CD4-positive, alpha-beta T cell treated with Interferon alpha-2 for 1 hour (primary cell): ENCODE measurements around the gene AKR1B15.
"Not testable (repeated sequence)": the region's sequence is repeated elsewhere in the genome, so short reads cannot be mapped to it uniquely, and the experiment has no call there.

Experiments used
- DNase-seq, 2 donors: peaks; one replicate each; pipeline ENCODE4 v3.0.0-alpha.2; 2020 to 2022

AKR1B15 gene

DNA sequence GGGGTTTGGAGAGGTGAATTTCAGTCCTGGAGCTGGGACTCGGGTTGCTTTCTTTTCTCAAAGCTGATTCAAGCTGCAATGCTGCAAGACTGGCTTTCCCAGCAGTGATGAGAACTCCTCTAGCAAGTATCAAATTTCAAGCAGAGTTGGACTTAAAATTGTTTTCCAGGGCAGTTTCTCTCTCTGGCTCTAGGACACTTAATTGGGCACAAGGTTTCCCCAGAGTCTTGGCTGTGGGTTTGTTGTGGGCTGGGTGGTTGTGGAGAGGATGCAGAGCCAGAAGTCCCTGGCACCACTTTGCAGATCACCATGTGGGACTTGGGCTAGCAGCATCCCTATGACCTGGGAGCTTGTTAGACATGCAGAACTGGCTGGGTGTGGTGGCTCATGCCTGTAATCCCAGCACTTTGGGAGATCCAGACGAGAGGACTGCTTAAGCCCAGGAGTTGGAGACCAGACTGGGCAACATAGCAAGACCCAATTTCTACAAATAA lies 16.8 kb downstream of the AKR1B15 start:
- no peak for DNase-seq

DNA sequence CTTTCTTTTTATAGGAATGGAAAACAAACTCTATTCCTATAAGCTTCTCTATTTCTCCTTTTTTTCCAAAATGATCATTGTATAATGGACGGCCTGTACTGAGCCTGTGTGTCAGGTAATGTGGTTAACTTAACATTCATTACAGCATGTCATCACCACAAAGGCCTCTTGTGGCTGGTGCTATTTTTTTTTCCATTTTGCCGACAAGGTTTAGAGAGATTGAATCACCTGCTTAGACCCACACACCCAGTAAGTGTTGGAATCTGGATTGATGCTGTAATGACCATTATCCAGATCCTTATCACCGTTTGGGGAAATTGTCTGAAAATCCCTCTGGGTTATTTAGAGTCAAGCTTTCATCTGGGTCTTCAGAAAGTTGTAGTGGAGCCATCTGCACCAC lies 18.5 kb downstream of the AKR1B15 start:
- no peak for DNase-seq

DNA sequence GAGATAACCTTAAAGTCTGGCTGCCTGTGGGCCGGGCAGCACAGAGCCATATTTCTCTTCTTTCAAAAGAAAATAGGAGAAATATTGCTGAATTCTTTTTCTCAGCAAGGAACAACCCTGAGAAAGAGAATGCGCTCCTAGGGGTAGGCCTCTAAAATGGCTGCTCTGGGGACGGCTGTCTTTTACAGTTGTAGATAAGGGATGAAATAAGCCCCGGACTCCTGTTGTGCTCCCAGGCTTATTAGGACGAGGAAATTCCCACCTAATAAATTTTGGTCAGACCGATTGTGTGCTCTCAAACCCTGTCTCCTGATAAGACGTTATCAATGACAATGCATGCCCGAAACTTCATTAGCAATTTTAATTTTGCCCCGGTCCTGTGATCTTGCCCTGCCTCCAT lies 21.1 kb downstream of the AKR1B15 start:
- not testable (repeated sequence) for DNase-seq

DNA sequence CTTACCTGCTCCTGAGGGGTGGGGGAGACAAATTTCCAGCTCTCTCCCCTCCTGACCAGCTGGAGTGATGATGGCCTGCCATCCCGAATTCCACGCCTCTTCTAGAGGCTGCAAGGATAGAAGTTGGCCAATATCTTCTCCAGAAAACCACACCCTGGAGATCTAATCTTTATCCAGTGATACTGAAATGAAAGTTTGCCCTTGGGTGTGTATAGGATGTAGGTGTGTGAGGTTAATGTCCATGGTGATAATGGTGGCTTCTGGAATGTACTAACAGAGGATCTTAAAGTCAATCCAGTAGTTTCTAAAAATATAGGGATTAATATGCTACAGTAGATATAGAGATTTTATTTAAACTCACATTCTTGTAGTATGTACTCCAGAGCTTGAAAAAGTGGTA lies 22.2 kb downstream of the AKR1B15 start:
- DNase-seq, result no peak

DNA sequence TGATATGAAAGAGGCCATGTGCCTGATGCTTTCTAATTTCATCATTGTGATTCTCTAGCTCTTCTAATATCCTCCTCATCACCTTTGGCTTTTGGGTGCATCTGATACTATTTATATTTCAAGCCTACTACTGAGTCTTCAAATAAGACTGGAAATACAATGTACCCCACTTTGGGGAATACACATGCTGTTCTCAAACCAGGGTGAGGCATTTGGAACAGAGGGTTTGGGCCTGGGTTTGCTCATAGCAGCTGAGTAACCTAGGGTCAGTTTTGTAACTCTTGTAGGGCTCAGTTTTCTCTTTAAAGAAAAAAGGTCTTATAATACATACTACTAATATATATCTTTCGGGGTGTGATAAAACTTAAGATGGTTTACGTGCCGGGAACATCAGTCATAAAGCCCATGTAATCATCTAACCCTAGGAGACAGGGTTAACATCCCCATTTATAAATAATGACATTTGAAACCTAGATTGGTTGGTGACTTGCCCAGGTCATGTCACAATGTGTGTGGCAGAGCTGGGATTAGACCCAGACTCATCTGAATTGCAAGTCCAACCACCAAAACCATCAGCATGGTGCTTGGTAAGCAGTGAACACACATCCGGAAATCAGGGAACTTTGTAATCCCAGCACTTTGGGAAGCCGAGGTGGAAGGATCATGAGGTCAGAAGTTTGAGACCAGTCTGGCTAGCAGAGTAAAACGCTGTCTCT lies 23.0 kb downstream of the AKR1B15 start:
- DNase-seq, result no peak

DNA sequence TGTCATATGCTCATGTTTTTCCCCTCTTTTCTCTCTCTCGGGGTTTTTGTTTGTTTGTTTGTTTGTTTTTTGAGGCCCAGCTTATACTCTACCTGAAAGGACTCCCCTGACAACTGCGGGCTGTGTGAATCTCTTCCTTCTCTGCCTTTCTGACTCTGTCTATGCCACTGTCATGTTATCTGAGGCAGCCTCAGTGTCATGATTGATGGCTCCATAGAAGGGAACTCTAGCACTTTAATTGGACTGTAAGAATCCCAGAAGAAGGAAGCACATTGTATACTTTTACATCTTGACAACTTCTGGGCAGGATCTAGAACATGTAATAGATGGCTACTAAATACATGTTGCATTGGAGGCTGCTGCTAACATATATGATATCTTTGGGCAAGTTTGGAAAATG lies 25.4 kb downstream of the AKR1B15 start:
- no peak for DNase-seq

GRCh38 chr7:134584290-134584689 lies 35.4 kb downstream of the AKR1B15 start:
- DNase-seq, result no peak

DNA sequence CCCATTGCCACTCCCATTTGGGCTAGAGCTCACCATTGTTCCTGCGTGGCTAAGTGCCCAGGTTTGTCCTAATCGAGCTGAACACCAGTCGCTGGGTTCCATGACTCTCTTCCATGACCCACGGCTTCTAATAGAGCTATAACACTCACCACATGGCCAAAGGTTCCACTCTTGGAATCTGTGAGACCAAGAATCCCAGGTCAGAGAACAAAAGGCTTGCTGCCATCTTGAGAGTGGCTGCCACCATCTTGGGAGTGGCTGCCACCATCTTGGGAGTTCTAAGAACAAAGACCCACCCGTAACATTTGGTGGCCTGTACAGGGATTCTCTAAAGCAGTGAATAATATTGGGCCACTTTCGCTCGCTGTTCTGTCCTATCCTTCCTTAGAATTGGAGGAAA lies 37.0 kb downstream of the AKR1B15 start:
- no peak for DNase-seq

GRCh38 chr7:134587750-134588149 lies 38.8 kb downstream of the AKR1B15 start:
- no peak for DNase-seq

GRCh38 chr7:134589491-134589941 lies 40.6 kb downstream of the AKR1B15 start:
- DNase-seq, result no peak

- DNase-seq, result no peak
Measured at GRCh38 chr7:134593530-134594392, 44.9 kb downstream of the AKR1B15 start.

- no peak for DNase-seq
Measured at GRCh38 chr7:134594877-134595276, 46.0 kb downstream of the AKR1B15 start.

- DNase-seq, result no peak
Measured at GRCh38 chr7:134599371-134599770, 50.5 kb downstream of the AKR1B15 start.

- no peak for DNase-seq
Measured at GRCh38 chr7:134601459-134601858, 52.5 kb downstream of the AKR1B15 start.

DNA sequence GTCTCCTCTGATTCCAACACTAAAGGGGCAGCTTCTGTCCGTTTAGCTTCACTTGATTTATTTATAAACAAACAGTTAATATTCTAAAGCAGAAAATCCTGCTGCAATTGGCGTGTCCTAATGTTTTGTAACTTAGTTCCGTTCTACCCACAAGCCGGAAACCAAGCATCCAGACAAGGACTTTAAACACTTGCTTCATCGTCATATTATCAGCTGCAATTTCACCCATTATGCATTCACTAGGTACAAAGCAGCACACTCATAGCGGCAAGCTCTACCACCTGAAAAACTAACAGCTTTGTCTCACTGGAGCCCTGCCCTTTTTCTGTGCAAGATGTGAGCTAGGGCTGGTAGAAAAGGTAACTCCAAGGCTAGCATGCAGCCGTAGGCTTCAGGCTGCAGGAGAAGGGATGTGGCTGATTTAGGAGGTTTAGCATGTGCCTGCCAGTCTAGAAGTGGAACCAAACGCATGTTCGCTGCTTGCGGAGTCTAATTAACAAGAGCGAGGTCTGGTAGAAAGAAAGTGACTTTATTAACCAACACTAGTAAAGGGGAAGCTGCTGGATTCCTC lies 54.1 kb downstream of the AKR1B15 start:
- no peak for DNase-seq

GRCh38 chr7:134605978-134606923 lies 57.3 kb downstream of the AKR1B15 start:
- DNase-seq, result peak; percentile 47 to 66

DNA sequence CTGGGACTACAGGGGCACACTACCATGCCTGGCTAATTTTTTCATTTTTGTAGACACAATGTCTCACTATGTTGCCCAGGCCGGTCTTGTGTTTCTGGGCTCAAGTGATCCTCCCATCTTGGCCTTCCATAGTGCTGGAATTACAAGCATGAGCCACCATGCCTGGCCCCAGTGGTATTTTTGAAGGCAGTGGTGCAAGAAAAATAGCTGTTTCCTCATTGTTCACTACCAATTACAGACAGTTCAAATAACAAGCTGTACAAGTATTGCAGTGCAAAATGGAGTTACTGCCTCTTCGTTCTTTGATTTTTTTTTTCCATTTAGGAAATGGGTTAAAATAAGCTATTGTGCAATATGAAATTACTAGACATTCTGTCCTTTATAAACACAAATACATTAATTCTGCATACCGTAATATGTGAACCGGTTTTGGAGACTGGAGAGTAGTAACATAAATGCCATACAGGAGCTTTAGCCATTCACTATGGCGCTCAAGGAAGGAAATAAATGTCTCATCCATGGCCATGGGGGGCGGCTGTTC lies 62.8 kb downstream of the AKR1B15 start:
- DNase-seq, result no peak

- DNase-seq, result no peak
Measured at GRCh38 chr7:134612197-134612596, 63.3 kb downstream of the AKR1B15 start.

DNA sequence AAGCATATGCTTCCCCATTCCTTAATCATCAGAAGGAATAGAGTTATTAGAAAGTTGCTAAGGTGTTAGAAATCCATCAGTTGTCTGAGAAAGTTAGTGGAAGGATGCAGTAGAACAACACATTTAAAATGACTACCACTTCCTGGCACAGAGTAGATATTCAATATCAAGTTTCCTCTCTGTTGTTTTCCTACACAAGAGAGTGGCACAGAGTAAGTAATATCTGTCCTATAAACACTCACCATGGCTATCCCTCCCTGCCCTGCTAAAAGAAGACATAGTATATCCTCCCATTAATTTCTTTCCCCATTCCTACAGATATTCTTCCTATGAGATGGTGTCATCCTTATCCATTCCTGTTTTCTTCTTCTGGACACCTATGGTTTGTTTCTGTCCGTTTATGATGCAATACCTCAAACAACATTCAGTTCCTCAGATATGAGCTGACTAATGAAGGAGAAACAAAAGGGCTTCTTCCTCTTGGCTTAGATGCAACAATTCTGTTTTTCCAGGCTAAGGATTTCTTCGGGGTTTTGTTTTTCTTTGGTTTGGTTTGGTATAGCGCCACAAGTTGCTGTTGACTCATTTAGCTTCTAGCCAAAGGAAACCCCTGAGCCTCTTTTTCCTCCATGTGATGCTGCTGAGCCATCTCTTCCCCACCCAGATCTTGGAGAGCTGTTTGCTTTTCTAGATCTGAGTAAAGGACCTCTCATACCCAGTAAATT lies 64.9 kb downstream of the AKR1B15 start:
- DNase-seq, result no peak

- no peak for DNase-seq
Measured at GRCh38 chr7:134616611-134617010, 67.7 kb downstream of the AKR1B15 start.

DNA sequence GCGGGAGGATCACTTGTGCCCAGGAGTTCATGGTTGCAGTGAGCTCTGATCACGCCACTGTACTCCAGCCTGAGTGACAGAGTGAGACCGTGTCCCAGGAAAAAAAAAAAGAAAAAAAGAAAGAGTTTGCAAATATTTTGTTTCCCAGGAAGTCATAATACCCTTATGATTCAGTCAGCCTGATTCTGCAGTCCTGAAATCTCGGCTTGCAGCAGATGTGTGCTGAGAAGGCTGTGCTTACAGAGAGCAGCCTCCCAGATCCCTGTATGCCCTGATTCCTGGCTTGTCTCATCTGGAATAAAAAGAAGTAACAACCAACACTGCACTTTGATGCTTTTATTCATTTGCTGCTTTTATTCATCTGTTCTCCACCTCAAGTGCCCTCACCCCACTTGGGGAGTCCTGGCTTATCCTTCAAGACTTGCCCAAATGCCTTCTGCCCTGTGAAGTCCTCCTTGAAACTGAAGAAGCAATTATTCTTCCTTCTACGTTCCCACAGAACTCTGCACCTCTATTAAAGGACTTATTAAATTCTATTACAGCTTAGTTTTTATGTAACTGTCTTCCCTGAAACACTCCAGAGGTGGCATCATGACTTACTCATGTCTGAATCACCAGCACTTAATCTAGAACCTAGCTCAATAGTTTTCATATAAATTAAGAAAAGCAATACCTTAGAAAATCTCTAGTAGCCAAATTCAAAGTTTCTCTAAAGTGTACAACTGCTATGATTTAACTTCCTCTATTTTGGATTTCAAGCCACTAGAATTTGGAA lies 70.0 kb downstream of the AKR1B15 start:
- no peak for DNase-seq
